PC-3 (cell line): ENCODE data around the gene RAB3C. TPM values are rescaled to one million over a fixed set of nuclear protein-coding genes. Genes with fewer than 3 reads are reported as not detected.

Experiments
- ATAC-seq: fragments of 200-7000 bp; cut with Tn5 transposase; 2 replicates; pipeline ENCODE4 v1.9.1; 2020; ENCODE audit warnings: mild to moderate bottlenecking, moderate library complexity
- BruUV-seq: library from RNA; stranded (reverse); fragments of 400-500 nt; replicated peaks from 2 replicates; lab custom pipeline; 2021; lab: Mats Ljungman, UMichigan
- CTCF ChIA-PET: fragments of 300-600 bp; sonication (Branson Sonifier 250); formaldehyde crosslinking; loops from one replicate; lab custom pipeline; 2022; ENCODE audit warnings: antibody characterized with exemption; lab: Charles Lee
- POLR2A ChIA-PET: fragments of 300-600 bp; sonication (Branson Sonifier 250); formaldehyde crosslinking; loops from one replicate; lab custom pipeline; 2022; ENCODE audit warnings: antibody characterized with exemption; ENCODE audit not compliant: unreplicated experiment; lab: Charles Lee
- DNase-seq: peaks from one replicate; pipeline ENCODE4 v3.0.0-alpha.2; 2015
- H2AFZ ChIP-seq: fragments of 300-600 bp; sonication (generic); 2 replicates; pipeline ENCODE4 v1.6.0; 2016; ENCODE audit warnings: antibody characterized with exemption, low read length
- H3F3A ChIP-seq: fragments of 300-600 bp; sonication (generic); one replicate; pipeline ENCODE4 v1.6.0; 2017; ENCODE audit warnings: antibody characterized with exemption, low read length, control low read depth, mild to moderate bottlenecking; ENCODE audit not compliant: unreplicated experiment
- H3K27ac ChIP-seq: fragments of 300-600 bp; sonication (generic); 2 replicates; pipeline ENCODE4 v1.5.1; 2016; ENCODE audit warnings: mild to moderate bottlenecking, low read length
- H3K27me3 ChIP-seq: fragments of 300-600 bp; sonication (generic); 2 replicates; pipeline ENCODE4 v1.6.1; 2016; ENCODE audit warnings: low read length, mixed read lengths
- H3K36me3 ChIP-seq: fragments of 300-600 bp; sonication (generic); 2 replicates; pipeline ENCODE4 v1.6.1; 2016; ENCODE audit warnings: low read depth, mixed run types, low read length, mixed read lengths
- H3K4me1 ChIP-seq: fragments of 300-600 bp; sonication (generic); 2 replicates; pipeline ENCODE4 v1.5.1; 2016; ENCODE audit warnings: low read length; ENCODE audit not compliant: insufficient read depth
- H3K4me2 ChIP-seq: fragments of 300-600 bp; sonication (generic); 2 replicates; pipeline ENCODE4 v1.6.0; 2016; ENCODE audit warnings: low read length
- H3K4me3 ChIP-seq: fragments of 300-600 bp; sonication (generic); 2 replicates; pipeline ENCODE4 v1.5.1; 2016; ENCODE audit warnings: mild to moderate bottlenecking, low read length, mixed read lengths
- H3K79me2 ChIP-seq: fragments of 300-600 bp; sonication (generic); 2 replicates; pipeline ENCODE4 v1.6.1; 2017; ENCODE audit warnings: low read length, mixed read lengths
- H3K9ac ChIP-seq: fragments of 300-600 bp; sonication (generic); 2 replicates; pipeline ENCODE4 v1.6.0; 2016; ENCODE audit warnings: mild to moderate bottlenecking, low read length
- H3K9me2 ChIP-seq: fragments of 300-600 bp; sonication (generic); replicated peaks from 2 replicates; pipeline ENCODE4 v1.6.1; 2016; ENCODE audit warnings: mixed run types, low read length, mixed read lengths
- H3K9me3 ChIP-seq: fragments of 300-600 bp; sonication (generic); 2 replicates; pipeline ENCODE4 v1.6.1; 2016; ENCODE audit warnings: low read length, mixed read lengths
- H4K20me1 ChIP-seq: fragments of 300-600 bp; sonication (generic); 2 replicates; pipeline ENCODE4 v1.6.1; 2016; ENCODE audit warnings: low read length, mixed read lengths
- EZH2 ChIP-seq: fragments of 300-600 bp; sonication (generic); IDR thresholded peaks from one replicate; pipeline ENCODE4 v1.6.1; 2017; ENCODE audit warnings: antibody characterized with exemption, mild to moderate bottlenecking, low read length; ENCODE audit not compliant: unreplicated experiment
- EZH2phosphoT487 ChIP-seq: fragments of 300-600 bp; sonication (generic); IDR thresholded peaks from 2 replicates; pipeline ENCODE4 v1.6.1; 2018; ENCODE audit warnings: mild to moderate bottlenecking, antibody characterized with exemption, low read length, borderline replicate concordance
- intact Hi-C: fragments of 100-400 bp; cut with micrococcal nuclease; formaldehyde crosslinking; loops from 2 replicates; pipeline ENCODE4 v1.9.0; 2023
- total RNA-seq: library from RNA; depleted of rRNA; stranded (reverse); fragments of >200 nt; gene quantifications from 2 replicates; pipeline ENCODE4 v1.2.3, GENCODE V29; 2014
- TF ChIP-seq, protein P1 (sequence below): fragments of 300-600 bp; sonication (generic); conservative IDR thresholded peaks from 2 replicates; pipeline ENCODE4 v1.5.1; 2017; ENCODE audit warnings: antibody characterized with exemption, low read depth, mild to moderate bottlenecking, low read length

Gene RAB3C
- total RNA-seq, 1 experiment from 2014 or later: not detected

GRCh38 chr5:58891971-58892343 is 309.1 kb downstream of the RAB3C start:
- H3F3A ChIP-seq: no peaks in the 10 kb centered on the region
- H3K4me3 ChIP-seq: peak overlapping the region; percentile 58; the same call in 1 of the 2 replicates
- H2AFZ ChIP-seq: peak overlapping the region; percentile 74; the same call in 1 of the 2 replicates
- no TSS peak for BruUV-seq
- CTCF ChIA-PET: interaction anchor here (0.7 kb wide), 2 partner anchors 303 to 1113 kb away, joined by 3 to 8 read pairs; no protein-coding TSS in a partner anchor
- H3K9ac ChIP-seq: peak overlapping the region; percentile 71
- no peaks in the 10 kb centered on the region for H3K79me2 ChIP-seq
- H3K4me1 ChIP-seq: peaks cover 8% of the 10 kb centered on the region
- no peaks in the 10 kb centered on the region for H4K20me1 ChIP-seq
- no peaks in the 10 kb centered on the region for H3K27me3 ChIP-seq
- POLR2A ChIA-PET: interaction anchor here (0.6 to 0.7 kb wide), 2 partner anchors 52 to 1012 kb away, joined by 3 to 15 read pairs; no protein-coding TSS in a partner anchor
- intact Hi-C loops: loop anchor here (1.0 to 5.0 kb wide), 4 partner anchors 52 to 770 kb away; no protein-coding TSS in a partner anchor
- DNase-seq (no peak), ATAC-seq (no peak)
- peak overlapping the region; percentile 88 for H3K4me2 ChIP-seq
- no peaks in the 10 kb centered on the region for H3K36me3 ChIP-seq
- TF ChIP-seq, protein P1, sequence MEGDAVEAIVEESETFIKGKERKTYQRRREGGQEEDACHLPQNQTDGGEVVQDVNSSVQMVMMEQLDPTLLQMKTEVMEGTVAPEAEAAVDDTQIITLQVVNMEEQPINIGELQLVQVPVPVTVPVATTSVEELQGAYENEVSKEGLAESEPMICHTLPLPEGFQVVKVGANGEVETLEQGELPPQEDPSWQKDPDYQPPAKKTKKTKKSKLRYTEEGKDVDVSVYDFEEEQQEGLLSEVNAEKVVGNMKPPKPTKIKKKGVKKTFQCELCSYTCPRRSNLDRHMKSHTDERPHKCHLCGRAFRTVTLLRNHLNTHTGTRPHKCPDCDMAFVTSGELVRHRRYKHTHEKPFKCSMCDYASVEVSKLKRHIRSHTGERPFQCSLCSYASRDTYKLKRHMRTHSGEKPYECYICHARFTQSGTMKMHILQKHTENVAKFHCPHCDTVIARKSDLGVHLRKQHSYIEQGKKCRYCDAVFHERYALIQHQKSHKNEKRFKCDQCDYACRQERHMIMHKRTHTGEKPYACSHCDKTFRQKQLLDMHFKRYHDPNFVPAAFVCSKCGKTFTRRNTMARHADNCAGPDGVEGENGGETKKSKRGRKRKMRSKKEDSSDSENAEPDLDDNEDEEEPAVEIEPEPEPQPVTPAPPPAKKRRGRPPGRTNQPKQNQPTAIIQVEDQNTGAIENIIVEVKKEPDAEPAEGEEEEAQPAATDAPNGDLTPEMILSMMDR: no peak
- no peak for TF ChIP-seq EZH2phosphoT487
- TF ChIP-seq EZH2: no peak
- H3K9me3 ChIP-seq: no peaks in the 10 kb centered on the region
- no peaks in the 10 kb centered on the region for H3K9me2 ChIP-seq
- peak overlapping the region; percentile 92 for H3K27ac ChIP-seq

GRCh38 chr5:58893551-58893950 is 310.7 kb downstream of the RAB3C start:
- H3K4me1 ChIP-seq: peaks cover 8% of the 10 kb centered on the region
- H3K27ac ChIP-seq: no peak overlapping the region
- H2AFZ ChIP-seq: no peak overlapping the region
- H3K4me2 ChIP-seq: no peak overlapping the region
- CTCF ChIA-PET: interaction anchor here (0.6 to 0.7 kb wide), 2 partner anchors 80 to 281 kb away, joined by 3 read pairs; no protein-coding TSS in a partner anchor
- intact Hi-C loops: loop anchor here (5.0 kb wide), 1 partner anchor 769 kb away; no protein-coding TSS in a partner anchor
- POLR2A ChIA-PET: no interaction called here
- DNase-seq: no peak
- TF ChIP-seq EZH2: no peak
- no peak for TF ChIP-seq EZH2phosphoT487
- ATAC-seq: no peak
- no peak overlapping the region for H3K4me3 ChIP-seq
- no peaks in the 10 kb centered on the region for H3K36me3 ChIP-seq
- no TSS peak for BruUV-seq
- no peaks in the 10 kb centered on the region for H3K79me2 ChIP-seq
- H3F3A ChIP-seq: no peaks in the 10 kb centered on the region
- no peaks in the 10 kb centered on the region for H3K9me2 ChIP-seq
- no peak overlapping the region for H3K9ac ChIP-seq
- no peaks in the 10 kb centered on the region for H3K27me3 ChIP-seq
- no peaks in the 10 kb centered on the region for H3K9me3 ChIP-seq
- no peaks in the 10 kb centered on the region for H4K20me1 ChIP-seq

GRCh38 chr5:58898006-58898405 is 315.1 kb downstream of the RAB3C start:
- POLR2A ChIA-PET: no interaction called here
- Histone ChIP-seq H3K4me2 (no peak overlapping the region), H3F3A (no peaks in the 10 kb centered on the region), H3K9ac (no peak overlapping the region), H3K9me3 (no peaks in the 10 kb centered on the region), H3K79me2 (no peaks in the 10 kb centered on the region), H3K9me2 (no peaks in the 10 kb centered on the region), H3K4me1 (no peaks in the 10 kb centered on the region), H3K36me3 (no peaks in the 10 kb centered on the region), H2AFZ (no peak overlapping the region), H3K4me3 (no peak overlapping the region), H4K20me1 (no peaks in the 10 kb centered on the region), H3K27ac (no peak overlapping the region), H3K27me3 (no peaks in the 10 kb centered on the region)
- ATAC-seq: no peak
- no peak for DNase-seq
- CTCF ChIA-PET: no interaction called here
- intact Hi-C loops: no loop called here
- BruUV-seq: no TSS peak
- TF ChIP-seq, protein P1: no peak
- TF ChIP-seq EZH2phosphoT487: no peak
- no peak for TF ChIP-seq EZH2
